Lower leg skin (tissue), 4 donors: Measurements from ENCODE around the gene CUL5. TPM values are rescaled to one million over a fixed set of nuclear protein-coding genes. Genes with fewer than 3 reads are reported as not detected.

Experiments used
- DNase-seq, 2 donors: peaks; one replicate each; pipeline ENCODE4 v3.0.0-alpha.2; 2019; ENCODE audit warnings: low spot score in 2 of 2
- H3K4me3 ChIP-seq: fragments of 200-600 bp; sonication (generic); 2 replicates; pipeline ENCODE4 v1.5.1; 2017; ENCODE audit warnings: mild to moderate bottlenecking, low read depth; ENCODE audit not compliant: poor library complexity, severe bottlenecking
- CTCF ChIP-seq, 3 donors: fragments of 450-650 bp; IDR thresholded peaks; one replicate each; pipeline ENCODE4 v1.5.1; 2016; ENCODE audit warnings: antibody characterized with exemption in 3 of 3, mild to moderate bottlenecking in 3 of 3, moderate library complexity in 2 of 3
- POLR2A ChIP-seq, 2 donors: fragments of 450-650 bp; IDR thresholded peaks; one replicate each; pipeline ENCODE4 v1.6.1; 2016 to 2017; ENCODE audit warnings: antibody characterized with exemption in 2 of 2, mild to moderate bottlenecking in 1 of 2, moderate library complexity in 1 of 2
- WGBS, 2 donors: methylation state at CpG; one replicate each; pipeline ENCODE4 v1.1.5; 2018; 5-methylcytosine and 5-hydroxymethylcytosine counted together
- intact Hi-C: fragments of 100-400 bp; cut with DNase I; formaldehyde crosslinking; loops from one replicate; pipeline ENCODE4 v1.15.0; 2023; ENCODE audit warnings: low total_unique reads
- total RNA-seq, 4 donors: library from RNA; depleted of rRNA; stranded (reverse); fragments of >200 nt; gene quantifications; one replicate each; pipeline ENCODE4 v1.1.0, GENCODE V29; 2016

Gene CUL5
- total RNA-seq, 4 donors from 2014 or later = 24.2 to 30.1 (median 29.4) TPM

- intact Hi-C loops = no loop called here
- WGBS, 2 donors = 38 to 40% methylated on average over 6 of the region's 6 CpGs
- peak in 1 of 2 donors; percentile 39 for DNase-seq
- H3K4me3 ChIP-seq = no peak overlapping the region
- no peak for TF ChIP-seq CTCF (IDR thresholded peaks at IDR 0.05)
- no peak for TF ChIP-seq POLR2A (IDR thresholded peaks at IDR 0.05)
Observed at GRCh38 chr11:107999759-108000455, 8.8 kb upstream of the CUL5 start.

- DNase-seq = peak in 1 of 2 donors; percentile 37
- WGBS, 2 donors = 84 to 91% methylated on average over 3 of the region's 3 CpGs
- TF ChIP-seq CTCF (IDR thresholded peaks at IDR 0.05) (no peak), POLR2A (IDR thresholded peaks at IDR 0.05) (no peak)
- intact Hi-C loops = no loop called here
- H3K4me3 ChIP-seq = no peak overlapping the region
Observed at GRCh38 chr11:108002476-108002875, 6.2 kb upstream of the CUL5 start.

- DNase-seq = no peak
- no peak overlapping the region for H3K4me3 ChIP-seq
- TF ChIP-seq POLR2A (IDR thresholded peaks at IDR 0.05) (no peak), CTCF (IDR thresholded peaks at IDR 0.05) (no peak)
- 89 to 93% methylated on average over 5 of the region's 5 CpGs for WGBS, 2 donors
- intact Hi-C loops = no loop called here
Observed at GRCh38 chr11:108003623-108004022, 5.1 kb upstream of the CUL5 start.

- H3K4me3 ChIP-seq = no peak overlapping the region
- DNase-seq = no peak
- intact Hi-C loops = no loop called here
- 94 to 96% methylated on average over 18 of the region's 18 CpGs for WGBS, 2 donors
- TF ChIP-seq POLR2A (IDR thresholded peaks at IDR 0.05) (no peak), CTCF (IDR thresholded peaks at IDR 0.05) (no peak)
Observed at GRCh38 chr11:108007819-108008218, 879 bp upstream of the CUL5 start.

GRCh38 chr11:108009497-108010370 lies 1.0 kb downstream of the CUL5 start:
- intact Hi-C loops = no loop called here
- peak overlapping the region; percentile 92 for H3K4me3 ChIP-seq
- WGBS, 2 donors = 2% methylated on average over 27 to 31 of the region's 31 CpGs
- no peak for TF ChIP-seq POLR2A (IDR thresholded peaks at IDR 0.05)
- TF ChIP-seq CTCF (IDR thresholded peaks at IDR 0.05) = no peak
- no peak for DNase-seq
